Mucosa of descending colon (tissue), 3 donors: ENCODE results near the gene EZR. TPM values are rescaled to one million over a fixed set of nuclear protein-coding genes. Genes with fewer than 3 reads are reported as not detected.
A peak's percentile ranks its signal among the peaks of the same experiment; 100 is the strongest.

Experiments used
- ATAC-seq: fragments of 200-7000 bp; cut with Tn5 transposase; one replicate; pipeline ENCODE4 v1.9.1; 2020; ENCODE audit warnings: mild to moderate bottlenecking, moderate library complexity
- DNase-seq, 3 donors: peaks; one replicate each; pipeline ENCODE4 v3.0.0-alpha.2; 2020
- H3K36me3 ChIP-seq: fragments of 200-600 bp; one replicate; pipeline ENCODE4 v1.8.0; 2021; ENCODE audit warnings: low read depth, mild to moderate bottlenecking
- H3K4me1 ChIP-seq: fragments of 200-600 bp; one replicate; pipeline ENCODE4 v1.8.0; 2021; ENCODE audit warnings: low read depth, mild to moderate bottlenecking
- H3K4me3 ChIP-seq: fragments of 200-600 bp; one replicate; pipeline ENCODE4 v1.8.0; 2021; ENCODE audit warnings: mild to moderate bottlenecking
- H3K9me3 ChIP-seq: fragments of 200-600 bp; one replicate; pipeline ENCODE4 v1.8.0; 2021; ENCODE audit warnings: mild to moderate bottlenecking
- CTCF ChIP-seq: fragments of 200-600 bp; IDR thresholded peaks from one replicate; pipeline ENCODE4 v1.8.0; 2022; ENCODE audit warnings: antibody characterized with exemption, mild to moderate bottlenecking
- intact Hi-C, 2 donors: fragments of 100-400 bp; cut with DNase I in 1 of 2; cut with micrococcal nuclease in 1 of 2; formaldehyde crosslinking; loops; one replicate each; pipeline versions ENCODE4 v1.11.0 to v1.11.1; 2022; cut with DNase I, micrococcal nuclease
- total RNA-seq, 3 donors: library from RNA; stranded (reverse); fragmentation: NEBNext Ultra II Directional in 2 of 3; extraction: Animal tissue kit (Norgen Biotek cat#: 25700) in 2 of 3; gene quantifications; one replicate each; pipeline versions ENCODE4 v1.2.1 to v1.2.4, GENCODE V29; 2021 to 2023
- donor health status: DM: no; HTN: no; CAD: no; lungs with moderate emphysema.
- donor health status: DM: no; HTN: no; CAD: no.
- donor health status: DM: no; HTN: yes; CAD: no.

The EZR gene
- total RNA-seq, 3 donors from 2014 or later = 220 to 421 (median 334) TPM

- intact Hi-C loops = no loop called here
- Histone ChIP-seq H3K36me3 (peaks cover 17% of the 10 kb centered on the region), H3K9me3 (no peaks in the 10 kb centered on the region), H3K4me1 (peaks cover 30% of the 10 kb centered on the region), H3K4me3 (no peak overlapping the region)
- no peak for DNase-seq
- no peak for ATAC-seq
- no peak for TF ChIP-seq CTCF
These were observed 49.9 kb downstream of the EZR start for GRCh38 chr6:158769234-158769770.

GRCh38 chr6:158768436-158768835 lies 50.7 kb downstream of the EZR start:
- intact Hi-C loops = no loop called here
- no peaks in the 10 kb centered on the region for H3K9me3 ChIP-seq
- TF ChIP-seq CTCF = no peak
- H3K4me3 ChIP-seq = no peak overlapping the region
- H3K36me3 ChIP-seq = peaks cover 17% of the 10 kb centered on the region
- ATAC-seq = no peak
- peaks cover 21% of the 10 kb centered on the region for H3K4me1 ChIP-seq
- DNase-seq = no peak

GRCh38 chr6:158767709-158768108 lies 51.5 kb downstream of the EZR start:
- peaks cover 17% of the 10 kb centered on the region for H3K36me3 ChIP-seq
- intact Hi-C loops = no loop called here
- H3K4me1 ChIP-seq = peaks cover 14% of the 10 kb centered on the region
- peak in 1 of 3 donors; percentile 40 for DNase-seq
- H3K4me3 ChIP-seq = no peak overlapping the region
- no peak for ATAC-seq
- no peaks in the 10 kb centered on the region for H3K9me3 ChIP-seq
- no peak for TF ChIP-seq CTCF

- no peak for TF ChIP-seq CTCF
- DNase-seq = no peak
- peaks cover 17% of the 10 kb centered on the region for H3K36me3 ChIP-seq
- ATAC-seq = no peak
- no peaks in the 10 kb centered on the region for H3K9me3 ChIP-seq
- peaks cover 5% of the 10 kb centered on the region for H3K4me1 ChIP-seq
- intact Hi-C loops = no loop called here
- no peak overlapping the region for H3K4me3 ChIP-seq
These were observed 52.3 kb downstream of the EZR start for GRCh38 chr6:158766621-158767455.

GRCh38 chr6:158765499-158766068 lies 53.6 kb downstream of the EZR start:
- Histone ChIP-seq H3K9me3 (no peaks in the 10 kb centered on the region), H3K36me3 (peaks cover 16% of the 10 kb centered on the region), H3K4me3 (no peak overlapping the region), H3K4me1 (no peaks in the 10 kb centered on the region)
- no peak for TF ChIP-seq CTCF
- DNase-seq (no peak), ATAC-seq (no peak)
- intact Hi-C loops = no loop called here
